HG02763 (cell line): ENCODE data around the gene PTPRF.

Experiments
- ATAC-seq: cut with Tn5 transposase; IDR thresholded peaks from one replicate; pipeline ENCODE4 v1.9.1; 2021; ENCODE audit warnings: mild to moderate bottlenecking, moderate library complexity; ENCODE audit not compliant: unreplicated experiment

Gene PTPRF

GRCh38 chr1:43572538-43572937, 41.9 kb downstream of the PTPRF start:
- ATAC-seq: no peak

- no peak for ATAC-seq
These were observed 42.5 kb downstream of the PTPRF start for GRCh38 chr1:43573066-43573800.

GRCh38 chr1:43576521-43576920, 45.8 kb downstream of the PTPRF start:
- no peak for ATAC-seq

- no peak for ATAC-seq
These were observed 47.2 kb downstream of the PTPRF start for GRCh38 chr1:43577655-43578542.

GRCh38 chr1:43580039-43580438, 49.4 kb downstream of the PTPRF start:
- ATAC-seq: no peak

- peak; percentile 59 for ATAC-seq
These were observed 51.5 kb downstream of the PTPRF start for GRCh38 chr1:43582162-43582566.

- ATAC-seq: no peak
These were observed 52.4 kb downstream of the PTPRF start for GRCh38 chr1:43583058-43583457.

GRCh38 chr1:43584204-43584603, 53.5 kb downstream of the PTPRF start:
- ATAC-seq: no peak

GRCh38 chr1:43585557-43585956, 54.9 kb downstream of the PTPRF start:
- no peak for ATAC-seq

- no peak for ATAC-seq
These were observed 55.6 kb downstream of the PTPRF start for GRCh38 chr1:43586136-43586731.

GRCh38 chr1:43587001-43587400, 56.3 kb downstream of the PTPRF start:
- no peak for ATAC-seq

GRCh38 chr1:43587594-43587993, 56.9 kb downstream of the PTPRF start:
- no peak for ATAC-seq

- no peak for ATAC-seq
These were observed 57.9 kb downstream of the PTPRF start for GRCh38 chr1:43588592-43588991.

GRCh38 chr1:43590388-43590925, 59.8 kb downstream of the PTPRF start:
- no peak for ATAC-seq

- ATAC-seq: no peak
These were observed 60.5 kb downstream of the PTPRF start for GRCh38 chr1:43591181-43591580.

- no peak for ATAC-seq
These were observed 61.5 kb downstream of the PTPRF start for GRCh38 chr1:43592051-43592665.

GRCh38 chr1:43592974-43593683, 62.4 kb downstream of the PTPRF start:
- no peak for ATAC-seq

GRCh38 chr1:43596579-43596978, 65.9 kb downstream of the PTPRF start:
- ATAC-seq: no peak

GRCh38 chr1:43597028-43597427, 66.3 kb downstream of the PTPRF start:
- ATAC-seq: no peak

GRCh38 chr1:43597721-43598120, 67.0 kb downstream of the PTPRF start:
- no peak for ATAC-seq
